ENCODE data around the gene TARBP2. TPM values are rescaled to one million over a fixed set of nuclear protein-coding genes. Genes with fewer than 3 reads are reported as not detected.
"Not testable (repeated sequence)": the region's sequence is repeated elsewhere in the genome, so short reads cannot be mapped to it uniquely, and the experiment has no call there.

TARBP2 gene
- total RNA-seq, 1 donor from 2014 or later: 41.2 TPM

DNA sequence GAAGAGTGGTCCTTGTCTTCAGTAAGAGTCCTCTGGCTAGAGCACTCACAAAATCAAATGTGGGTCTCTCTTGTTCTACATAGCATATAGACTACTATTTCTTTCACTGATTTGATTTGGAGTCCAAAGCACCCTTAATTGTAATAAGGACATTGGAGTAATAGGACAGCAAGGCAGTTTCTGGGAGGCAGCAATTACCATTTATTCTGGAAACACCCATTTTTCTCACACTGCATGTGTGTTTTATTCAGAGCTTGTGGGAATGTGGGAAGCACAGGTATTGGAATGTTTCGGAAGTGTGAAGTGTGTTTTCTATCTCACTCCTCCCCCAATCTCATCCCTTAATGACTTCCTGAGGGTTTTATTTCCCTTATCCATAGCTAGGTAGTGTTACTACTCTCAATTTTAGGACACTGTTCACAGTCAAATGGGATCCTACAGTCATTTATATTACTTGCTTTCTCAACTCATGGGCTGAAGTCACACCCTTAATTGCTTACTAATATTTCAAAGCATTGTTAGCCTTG, 29.0 kb upstream of the TARBP2 start:
- intact Hi-C loops (cut with micrococcal nuclease): no loop called here

GRCh38 chr12:53474077-53474476, 27.0 kb upstream of the TARBP2 start:
- intact Hi-C loops (cut with micrococcal nuclease): no loop called here

DNA sequence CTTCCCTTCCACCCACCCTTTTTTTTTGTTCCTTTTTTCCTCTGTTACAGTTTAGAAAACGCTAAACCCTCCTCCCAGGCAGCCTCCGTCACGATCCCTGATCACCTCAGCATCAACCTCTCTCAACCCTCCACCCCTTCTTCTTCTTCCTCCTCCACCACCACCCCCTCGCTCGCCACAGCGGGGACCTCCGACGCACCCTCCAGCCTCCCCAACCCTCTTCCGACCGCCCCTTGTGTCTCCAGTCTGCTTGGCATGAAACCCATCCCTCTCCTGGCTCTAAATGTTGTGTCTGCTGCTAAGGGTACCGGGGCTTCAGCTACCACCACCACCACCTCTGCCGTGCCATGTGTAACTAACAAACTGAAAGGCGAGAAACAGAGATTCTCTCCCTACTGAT, 26.3 kb upstream of the TARBP2 start:
- intact Hi-C loops (cut with micrococcal nuclease): no loop called here

- intact Hi-C loops (cut with micrococcal nuclease): no loop called here
These were observed 24.3 kb upstream of the TARBP2 start for GRCh38 chr12:53476769-53477209.

- intact Hi-C loops (cut with micrococcal nuclease): no loop called here
These were observed 22.2 kb upstream of the TARBP2 start for GRCh38 chr12:53478865-53479264.

DNA sequence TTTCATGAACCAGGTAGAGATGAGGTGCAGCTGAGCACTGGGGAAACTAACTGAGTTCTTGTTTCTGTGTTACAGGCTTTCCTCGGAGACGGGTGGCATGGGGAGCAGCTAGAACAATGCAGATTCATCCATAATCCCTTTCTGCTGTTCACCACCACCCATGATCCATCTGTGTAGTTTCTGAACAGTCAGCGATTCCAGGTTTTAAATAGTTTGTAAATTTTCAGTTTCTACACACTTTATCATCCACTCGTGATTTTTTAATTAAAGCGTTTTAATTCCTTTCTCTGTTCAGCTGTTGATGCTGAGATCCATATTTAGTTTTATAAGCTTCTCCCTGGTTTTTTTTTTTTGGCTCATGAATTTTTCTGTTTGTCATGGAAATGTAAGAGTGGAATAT, 21.8 kb upstream of the TARBP2 start:
- intact Hi-C loops (cut with micrococcal nuclease): no loop called here

DNA sequence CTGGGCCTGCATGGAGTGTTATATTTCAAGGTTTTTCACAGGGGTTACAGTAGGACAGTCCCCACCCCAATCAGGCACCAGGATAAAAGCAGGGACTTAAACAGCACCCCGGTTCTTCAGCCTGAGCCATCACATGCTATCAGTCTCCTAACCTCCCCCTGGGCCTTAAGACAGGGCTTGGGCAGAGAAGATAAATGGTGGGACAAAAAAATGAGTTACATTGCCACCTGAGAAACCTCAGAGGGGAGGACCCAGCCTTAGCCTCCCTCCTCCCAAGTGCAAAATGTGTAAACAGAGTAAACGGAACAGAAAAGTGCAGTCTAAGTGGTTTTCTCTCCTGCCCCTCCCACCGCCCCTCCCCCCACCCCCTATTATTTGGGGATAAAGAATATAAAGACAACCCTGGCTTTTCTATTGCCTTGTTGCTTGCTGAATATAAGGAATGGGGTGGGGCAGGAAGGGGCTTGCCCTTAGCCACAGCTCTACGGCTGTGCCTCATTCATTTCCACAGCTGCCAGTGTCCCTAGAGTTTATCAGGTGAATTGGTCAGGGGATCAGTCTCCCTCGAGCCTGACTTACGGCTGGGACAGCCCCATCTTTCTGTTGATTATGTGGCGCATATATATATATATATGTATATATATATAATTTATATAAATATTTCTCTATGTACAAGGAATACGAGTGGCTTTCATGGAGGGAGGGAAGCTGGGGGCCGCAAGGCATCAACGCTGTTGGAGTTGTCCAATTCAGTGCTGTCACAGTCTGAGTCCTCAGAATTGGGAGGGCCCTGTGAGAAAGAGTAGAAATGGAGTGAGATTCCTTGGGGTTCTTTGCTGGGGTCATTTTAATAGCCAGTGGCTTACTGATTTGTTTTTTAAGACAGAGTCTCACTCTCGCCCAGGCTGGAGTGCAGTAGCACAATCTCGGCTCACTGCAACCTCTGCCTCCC, 20.3 kb upstream of the TARBP2 start:
- intact Hi-C loops (cut with micrococcal nuclease): no loop called here

DNA sequence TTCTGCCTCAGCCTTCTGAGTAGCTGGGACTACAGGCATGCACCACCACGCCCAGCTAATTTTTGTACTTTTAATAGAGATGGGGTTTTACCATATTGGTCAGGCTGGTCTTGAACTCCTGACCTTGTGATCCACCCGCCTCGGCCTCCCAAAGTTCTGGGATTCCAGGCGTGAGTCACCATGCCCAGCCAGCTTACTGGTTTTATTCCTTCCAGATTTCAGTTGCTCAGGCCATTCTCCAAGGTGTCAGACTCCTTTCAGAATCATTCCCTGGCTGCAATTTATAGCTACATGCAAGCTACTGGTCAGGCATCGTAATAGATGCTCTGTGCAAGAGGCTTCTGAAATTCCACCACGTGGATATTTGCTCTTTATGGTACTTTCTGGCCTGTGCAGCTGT, 19.6 kb upstream of the TARBP2 start:
- intact Hi-C loops (cut with micrococcal nuclease): not testable (repeated sequence)

DNA sequence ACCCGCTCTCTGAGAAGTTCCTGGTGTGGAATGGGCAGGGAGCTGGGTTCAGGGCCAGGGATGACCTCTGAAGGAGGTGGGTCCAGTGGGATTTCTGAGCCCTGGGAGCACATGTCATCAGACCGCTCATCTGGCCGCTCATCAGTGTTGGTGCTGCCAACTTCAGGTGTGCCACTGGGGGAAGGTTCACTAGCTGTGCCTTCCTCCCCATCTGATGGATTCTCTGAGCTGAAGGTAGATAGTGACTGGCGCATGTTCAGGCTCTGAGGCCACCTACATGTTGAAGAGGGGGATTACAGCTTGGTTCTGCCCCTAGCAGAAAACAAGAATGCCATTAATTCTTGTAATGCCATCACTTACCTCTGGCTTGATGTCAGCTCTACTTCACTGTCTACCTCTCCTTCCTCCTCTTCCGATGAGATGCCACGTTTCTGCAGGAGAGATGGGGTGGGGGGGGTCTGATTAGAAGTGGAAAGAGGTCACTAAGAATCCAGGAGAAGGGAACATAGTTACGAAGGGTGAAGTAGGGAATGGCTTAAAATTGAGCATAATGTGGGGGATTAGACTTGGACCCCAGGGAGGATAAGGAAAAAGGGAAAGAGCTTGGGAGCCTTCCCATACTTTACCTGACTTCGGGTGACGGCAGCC, 19.0 kb upstream of the TARBP2 start:
- intact Hi-C loops (cut with micrococcal nuclease): no loop called here

DNA sequence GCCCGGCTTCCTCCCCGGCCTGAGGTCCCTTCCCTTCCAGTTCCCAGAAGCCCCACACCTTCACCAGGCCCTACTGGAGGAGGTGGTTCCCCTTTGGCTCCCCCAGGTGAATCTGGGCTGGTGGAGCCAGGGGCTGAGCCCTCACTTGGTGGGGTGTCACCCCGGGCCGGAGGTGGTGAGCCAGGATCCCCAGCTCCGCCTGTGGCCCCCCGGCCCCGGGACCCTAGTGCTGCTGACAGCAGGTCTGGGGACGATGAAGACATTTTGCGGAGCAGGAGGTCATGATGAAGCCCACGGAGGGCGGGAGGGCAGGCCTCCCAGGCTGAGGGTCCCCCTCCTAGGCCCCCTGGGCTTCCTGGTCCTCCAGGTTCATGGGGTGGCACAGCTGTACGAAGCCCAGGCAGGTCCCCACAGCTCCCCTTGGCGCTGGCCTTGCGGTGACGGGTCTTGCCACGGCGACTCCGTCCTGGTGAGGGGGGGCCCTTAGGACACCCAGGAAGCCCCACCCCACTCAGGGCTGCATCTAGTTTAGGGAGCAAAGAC, 18.4 kb upstream of the TARBP2 start:
- intact Hi-C loops (cut with micrococcal nuclease): no loop called here

DNA sequence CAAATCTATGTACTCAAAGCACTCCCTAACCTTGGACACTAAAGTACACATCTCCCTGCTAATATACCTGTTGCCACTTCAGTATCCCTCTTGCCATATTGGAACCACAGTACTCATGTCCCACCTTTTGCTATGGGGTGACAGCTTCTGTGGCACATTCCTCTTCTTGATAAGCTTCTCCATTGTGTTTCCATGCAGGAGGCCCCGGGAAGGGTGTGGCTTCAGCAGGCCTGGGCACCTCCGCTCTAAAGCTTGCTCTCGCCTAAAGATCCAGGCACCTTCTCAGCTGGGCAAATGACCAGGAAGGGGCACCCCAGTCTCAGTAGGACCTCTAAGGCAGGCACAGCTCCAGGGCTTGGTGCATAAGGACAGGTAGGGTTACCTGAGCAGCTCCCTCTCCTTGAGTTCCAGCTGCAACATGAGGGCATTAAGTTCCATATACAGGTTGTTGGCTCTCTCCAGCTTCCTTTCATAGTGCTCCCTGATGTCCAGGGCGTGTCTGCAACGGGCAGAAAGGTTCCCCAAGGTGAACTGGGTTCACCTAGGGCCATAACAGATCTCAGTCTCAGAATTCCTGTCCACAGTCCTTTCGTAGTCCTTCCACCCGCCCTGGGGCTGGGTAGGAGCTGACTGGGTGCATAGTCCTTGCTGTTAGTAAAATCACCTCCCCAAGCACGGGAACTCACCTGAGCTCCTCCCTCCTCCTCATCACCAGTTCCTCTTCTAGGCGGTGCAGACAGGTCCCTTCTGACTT, 17.7 kb upstream of the TARBP2 start:
- intact Hi-C loops (cut with micrococcal nuclease): no loop called here

GRCh38 chr12:53483979-53484377, 17.1 kb upstream of the TARBP2 start:
- intact Hi-C loops (cut with micrococcal nuclease): no loop called here

DNA sequence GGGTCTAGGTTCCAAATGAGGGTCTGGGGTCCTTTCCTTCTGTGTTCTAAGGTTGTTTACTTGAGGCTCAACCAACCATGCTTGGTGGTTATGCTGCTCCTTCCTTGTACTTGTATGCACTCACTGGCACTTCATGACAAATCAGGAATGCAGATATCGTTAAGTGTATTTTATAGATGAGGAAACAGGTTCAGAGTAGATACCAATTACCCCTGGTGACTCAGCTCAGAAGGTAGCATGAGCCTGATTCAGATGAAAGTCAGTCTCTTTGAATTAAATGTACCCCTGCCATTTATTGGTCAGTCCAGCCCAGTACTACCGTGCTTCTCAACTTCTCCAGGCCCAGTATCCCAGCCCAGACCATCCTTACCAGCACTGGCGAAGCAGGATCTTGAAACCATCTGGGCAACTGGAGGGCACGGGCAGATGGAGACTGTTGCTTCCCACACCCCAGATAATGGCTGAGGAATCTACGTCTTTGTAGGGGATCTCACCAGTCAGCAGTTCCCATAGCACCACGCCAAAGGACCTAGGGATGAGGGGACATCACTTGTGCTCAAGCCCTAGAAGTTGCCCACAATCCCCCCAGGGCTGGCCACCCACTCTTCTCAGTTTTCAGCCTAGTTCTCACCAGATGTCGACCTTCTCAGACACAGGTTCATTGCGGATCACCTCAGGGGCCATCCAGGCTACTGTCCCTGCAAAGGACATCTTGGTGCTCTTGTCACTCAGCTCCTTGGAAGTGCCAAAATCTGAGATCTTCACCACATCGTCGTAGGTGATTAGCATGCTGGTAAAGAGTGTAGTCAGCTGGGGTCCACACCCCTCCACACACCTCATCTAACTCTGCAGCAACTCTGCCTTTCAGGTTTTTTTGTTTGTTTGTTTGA, 16.2 kb upstream of the TARBP2 start:
- intact Hi-C loops (cut with micrococcal nuclease): no loop called here

GRCh38 chr12:53485955-53486735, 14.9 kb upstream of the TARBP2 start:
- intact Hi-C loops (cut with micrococcal nuclease): no loop called here

DNA sequence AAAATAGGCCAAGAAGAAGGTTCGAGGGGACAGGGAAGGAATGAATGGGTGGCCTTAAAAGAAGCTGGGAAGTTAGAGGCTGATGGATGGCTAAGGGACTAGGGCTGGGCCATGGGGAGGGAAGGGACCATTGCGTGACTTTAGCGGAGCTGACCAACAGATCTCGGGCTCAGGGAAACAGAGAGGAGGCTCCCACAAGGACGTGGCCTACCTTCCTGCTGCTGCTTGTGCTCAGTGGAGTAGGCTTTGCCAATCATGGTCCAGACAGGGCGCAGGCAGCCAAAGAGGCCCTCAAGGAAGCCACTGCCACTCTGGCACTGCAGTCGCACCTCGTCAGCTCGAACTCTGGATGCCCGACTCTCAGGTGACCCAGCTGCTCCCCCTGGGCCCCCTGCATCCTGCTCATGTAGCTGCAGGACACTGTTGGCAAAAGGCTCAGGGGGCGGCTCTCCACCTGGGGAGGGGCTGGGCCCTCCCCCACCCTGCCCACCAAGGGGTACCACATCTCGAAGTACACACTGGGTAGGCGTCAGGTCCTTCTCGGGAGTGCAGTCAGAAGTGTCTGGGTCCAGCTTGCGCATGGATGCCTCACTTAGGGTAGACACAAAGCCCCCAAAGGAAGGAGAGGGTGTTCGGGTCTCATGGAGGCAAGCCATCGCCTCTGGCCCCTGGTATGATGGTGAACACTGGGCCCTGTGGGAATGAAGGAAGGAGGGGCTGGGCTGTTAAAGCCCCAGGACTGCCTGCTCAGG, 14.2 kb upstream of the TARBP2 start:
- intact Hi-C loops (cut with micrococcal nuclease): no loop called here

DNA sequence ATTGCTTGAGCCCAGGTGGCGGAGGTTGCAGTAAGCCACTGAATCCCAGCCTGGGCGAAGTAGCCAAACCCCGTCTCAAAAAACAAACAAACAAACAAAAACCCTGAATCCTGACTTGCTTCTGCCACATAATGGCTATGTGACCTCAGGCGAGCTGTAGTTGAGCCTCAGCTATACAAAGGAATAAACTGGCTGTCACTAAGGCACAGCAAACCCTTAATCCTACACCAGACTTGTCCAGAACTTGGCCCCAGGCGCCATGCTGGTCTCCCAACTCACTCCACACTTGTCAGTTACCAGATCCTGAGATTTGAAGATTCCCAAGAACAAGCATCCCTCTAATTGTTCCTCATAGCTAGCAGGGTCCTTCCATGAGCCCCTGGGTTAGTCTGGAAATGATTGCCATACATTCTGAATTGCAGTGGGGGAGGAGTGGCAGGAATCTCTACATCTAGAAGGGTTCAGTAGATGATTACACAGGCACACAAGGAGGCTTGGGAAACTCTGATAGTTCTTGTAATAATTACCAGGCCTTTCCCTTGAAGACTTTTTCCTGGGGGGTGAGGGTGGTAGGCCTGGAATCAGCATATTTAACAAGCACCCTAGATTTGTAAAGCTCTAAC, 11.7 kb upstream of the TARBP2 start:
- intact Hi-C loops (cut with micrococcal nuclease): no loop called here

DNA sequence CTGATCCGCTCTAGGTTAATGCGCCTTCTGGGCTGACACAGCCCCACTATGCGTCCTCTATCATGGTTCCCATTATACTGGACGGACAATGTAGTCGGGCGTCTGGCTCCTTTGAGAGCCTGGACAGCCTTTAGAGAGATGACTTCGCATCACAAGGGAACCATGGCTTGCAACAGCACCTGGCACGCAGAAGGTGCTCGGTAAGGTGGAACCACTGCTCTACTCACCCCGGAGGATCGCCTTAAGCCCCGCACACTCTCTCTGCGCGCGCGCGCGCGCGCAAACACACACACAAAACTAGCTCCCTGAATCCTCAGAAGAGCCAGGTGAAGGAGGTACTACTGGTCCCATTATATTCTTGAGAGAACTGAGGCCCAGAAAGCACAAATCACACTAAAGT, 8.9 kb upstream of the TARBP2 start:
- intact Hi-C loops (cut with micrococcal nuclease): no loop called here

DNA sequence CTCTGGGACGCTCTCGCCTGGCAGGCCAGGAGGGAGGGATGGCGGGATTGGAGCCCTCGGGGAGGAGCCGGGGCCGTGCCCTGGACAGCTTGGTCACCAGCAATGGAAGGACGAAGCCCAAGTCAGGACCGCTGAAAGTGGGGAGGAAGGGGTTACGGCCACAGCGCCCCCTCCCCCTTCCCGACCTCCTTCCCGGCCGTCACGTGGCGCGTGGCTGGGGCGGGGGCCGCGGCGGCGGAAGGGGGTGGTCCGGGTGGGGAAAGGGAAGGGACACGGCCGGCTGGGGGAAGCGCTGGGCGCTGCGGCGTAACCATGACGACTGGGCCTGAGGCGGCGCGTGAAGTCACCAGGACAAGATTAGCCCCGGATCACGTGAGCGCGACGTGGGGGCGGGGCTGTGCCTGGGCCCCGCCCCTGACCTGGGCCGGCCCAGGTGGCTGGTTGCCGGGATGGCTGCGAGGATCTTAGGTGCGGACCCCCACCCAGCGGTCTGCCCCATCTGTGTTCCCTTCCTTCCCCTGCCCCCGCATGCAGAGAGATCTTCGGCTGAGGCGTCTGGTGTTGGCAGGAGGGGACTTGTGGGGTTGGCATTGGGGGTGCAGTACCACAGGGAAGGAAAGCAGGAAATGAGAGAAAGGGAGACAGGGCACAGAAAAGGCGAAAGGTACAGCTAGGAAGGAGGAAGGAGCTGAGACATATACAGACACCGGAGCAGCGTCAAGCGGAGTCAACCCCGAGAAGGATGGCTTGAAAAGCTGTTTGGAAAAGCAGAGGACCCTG, 8.1 kb upstream of the TARBP2 start:
- intact Hi-C loops (cut with micrococcal nuclease): no loop called here
